Ishikawa (cell line): ENCODE measurements around the gene SLC27A1.

Source experiments
- CEBPB ChIP-seq: IDR thresholded peaks from 2 replicates; pipeline ENCODE4 v1.6.1; 2012
- CREB1 ChIP-seq: IDR thresholded peaks from 2 replicates; pipeline ENCODE4 v1.6.1; 2012; ENCODE audit warnings: low read depth
- EGR1 ChIP-seq: IDR thresholded peaks from 2 replicates; pipeline ENCODE4 v1.6.1; 2012
- EP300 ChIP-seq: IDR thresholded peaks from 2 replicates; pipeline ENCODE4 v1.6.1; 2012; ENCODE audit warnings: borderline replicate concordance
- FOXM1 ChIP-seq: IDR thresholded peaks from 2 replicates; pipeline ENCODE4 v1.6.1; 2012; ENCODE audit warnings: low read depth, borderline replicate concordance
- MAX ChIP-seq: IDR thresholded peaks from 2 replicates; pipeline ENCODE4 v1.6.1; 2012
- NFIC ChIP-seq: IDR thresholded peaks from 2 replicates; pipeline ENCODE4 v1.6.1; 2012
- RAD21 ChIP-seq: IDR thresholded peaks from 2 replicates; pipeline ENCODE4 v1.6.1; 2012; ENCODE audit warnings: low read depth
- REST ChIP-seq: IDR thresholded peaks from 2 replicates; pipeline ENCODE4 v1.6.1; 2012; ENCODE audit warnings: low read depth, mild to moderate bottlenecking
- TAF1 ChIP-seq: IDR thresholded peaks from 2 replicates; pipeline ENCODE4 v1.6.1; 2012; ENCODE audit warnings: low read depth, mild to moderate bottlenecking
- TCF12 ChIP-seq: IDR thresholded peaks from 2 replicates; pipeline ENCODE4 v1.6.1; 2012; ENCODE audit warnings: low read depth
- TEAD4 ChIP-seq: IDR thresholded peaks from 2 replicates; pipeline ENCODE4 v1.6.1; 2012
- YY1 ChIP-seq: IDR thresholded peaks from 2 replicates; pipeline ENCODE4 v1.6.1; 2012; ENCODE audit warnings: low read depth
- ZBTB7A ChIP-seq: IDR thresholded peaks from 2 replicates; pipeline ENCODE4 v1.6.1; 2012; ENCODE audit warnings: low read depth
- TF ChIP-seq, protein P1 (sequence below): IDR thresholded peaks from 2 replicates; pipeline ENCODE4 v1.6.1; 2012

SLC27A1 gene

DNA sequence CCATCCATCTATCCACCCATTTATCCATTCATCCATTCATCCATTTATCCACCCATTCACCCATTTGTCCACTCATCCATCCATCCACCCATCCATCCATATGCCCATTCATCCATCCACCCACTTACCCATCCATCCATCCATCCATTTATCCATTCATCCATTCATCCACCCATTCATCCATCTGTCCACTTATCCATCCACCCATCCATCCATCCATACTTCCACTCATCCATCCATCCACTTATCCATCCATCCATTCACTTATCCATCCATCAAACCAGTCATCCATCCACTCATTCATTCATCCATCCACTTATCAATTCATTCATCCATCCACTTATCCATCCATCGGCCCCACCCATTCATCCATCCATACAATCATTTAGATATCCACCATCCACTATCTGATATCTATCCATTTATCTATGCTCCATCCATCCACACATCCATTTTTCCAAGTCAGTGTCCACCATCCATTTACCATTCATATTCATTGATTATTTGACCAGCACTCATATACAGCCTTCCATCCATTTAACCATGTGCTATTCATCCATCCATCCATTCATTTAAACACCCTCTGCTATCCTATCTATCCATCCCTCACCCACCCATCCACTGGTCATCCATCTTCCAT lies 24.7 kb upstream of the SLC27A1 start:
- no peak for TF ChIP-seq TAF1
- TF ChIP-seq ZBTB7A = no peak
- no peak for TF ChIP-seq FOXM1
- no peak for TF ChIP-seq MAX
- TF ChIP-seq TCF12 = no peak
- no peak for TF ChIP-seq YY1
- no peak for TF ChIP-seq TEAD4
- no peak for TF ChIP-seq NFIC
- no peak for TF ChIP-seq CEBPB
- no peak for TF ChIP-seq CREB1
- TF ChIP-seq RAD21 = no peak

- TF ChIP-seq TAF1 (no peak), REST (no peak), ZBTB7A (no peak), MAX (no peak), CREB1 (no peak), EGR1 (no peak), NFIC (no peak)
- TF ChIP-seq, protein P1, sequence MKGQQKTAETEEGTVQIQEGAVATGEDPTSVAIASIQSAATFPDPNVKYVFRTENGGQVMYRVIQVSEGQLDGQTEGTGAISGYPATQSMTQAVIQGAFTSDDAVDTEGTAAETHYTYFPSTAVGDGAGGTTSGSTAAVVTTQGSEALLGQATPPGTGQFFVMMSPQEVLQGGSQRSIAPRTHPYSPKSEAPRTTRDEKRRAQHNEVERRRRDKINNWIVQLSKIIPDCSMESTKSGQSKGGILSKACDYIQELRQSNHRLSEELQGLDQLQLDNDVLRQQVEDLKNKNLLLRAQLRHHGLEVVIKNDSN = no peak
Observed at GRCh38 chr19:17447704-17448130, 22.6 kb upstream of the SLC27A1 start.

DNA sequence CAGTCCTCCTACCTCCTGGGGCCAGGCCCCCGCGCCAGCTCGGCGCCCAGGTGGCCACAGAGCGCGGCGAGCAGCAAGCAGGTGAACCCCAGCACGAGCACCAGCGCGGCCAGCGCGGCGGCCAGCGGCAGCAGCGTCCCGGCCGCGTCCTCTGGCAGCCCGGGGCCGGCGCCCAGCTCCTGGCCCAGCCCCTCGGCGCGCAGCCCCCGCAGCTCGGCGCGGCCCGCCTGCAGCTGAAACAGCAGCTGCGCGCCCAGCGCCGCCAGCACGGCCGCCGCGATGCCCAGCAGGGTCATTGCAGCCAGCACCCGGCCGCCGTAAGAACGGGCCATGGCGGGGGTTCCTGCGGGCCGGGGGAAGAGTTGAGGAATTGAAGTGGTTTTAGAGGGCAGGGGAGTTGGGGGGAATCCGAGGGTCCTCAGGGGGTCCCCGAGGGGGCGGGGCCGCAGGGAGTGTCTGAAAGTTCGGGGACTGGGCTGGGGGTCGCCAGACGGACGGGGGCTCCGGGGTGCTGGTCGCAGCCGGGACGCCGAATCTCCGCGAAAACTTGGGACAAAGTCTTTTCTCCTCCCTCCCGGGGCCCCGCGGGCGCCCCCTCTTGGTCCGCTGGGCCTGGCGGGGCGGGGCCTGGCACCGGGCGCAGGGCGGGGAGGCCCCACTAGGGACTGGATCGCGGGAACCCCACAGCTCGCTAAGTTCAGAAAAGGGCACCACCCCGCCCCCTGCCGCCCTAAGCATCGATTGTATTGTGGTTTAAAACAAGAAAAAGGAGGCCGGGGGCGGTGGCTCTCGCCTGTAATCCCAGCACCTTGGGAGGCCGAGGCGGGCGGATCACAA lies 22.0 kb upstream of the SLC27A1 start, which contains the start of gene TMEM221:
TMEM221 (minus strand) TSS at position 538 of the 837 bp plus-strand sequence; CDS start at position 332, 206 bp downstream.
- TF ChIP-seq ZBTB7A (peak; percentile 84; the same call in 1 of the 2 replicates), NFIC (0 out of 2 replicates have a peak, but pooled peaks have one; percentile 14), MAX (0 out of 2 replicates have a peak, but pooled peaks have one; percentile 11), TCF12 (0 out of 2 replicates have a peak, but pooled peaks have one; percentile 23), RAD21 (no peak)

GRCh38 chr19:17450264-17451075 lies 19.9 kb upstream of the SLC27A1 start:
- TF ChIP-seq EP300 (no peak), REST (no peak), ZBTB7A (no peak), MAX (no peak), FOXM1 (no peak), TAF1 (no peak), CREB1 (no peak), YY1 (no peak), RAD21 (no peak), CEBPB (no peak), TCF12 (no peak)
- TF ChIP-seq, protein P1 = no peak
